ENCODE data around the gene FBXO28.

DNA sequence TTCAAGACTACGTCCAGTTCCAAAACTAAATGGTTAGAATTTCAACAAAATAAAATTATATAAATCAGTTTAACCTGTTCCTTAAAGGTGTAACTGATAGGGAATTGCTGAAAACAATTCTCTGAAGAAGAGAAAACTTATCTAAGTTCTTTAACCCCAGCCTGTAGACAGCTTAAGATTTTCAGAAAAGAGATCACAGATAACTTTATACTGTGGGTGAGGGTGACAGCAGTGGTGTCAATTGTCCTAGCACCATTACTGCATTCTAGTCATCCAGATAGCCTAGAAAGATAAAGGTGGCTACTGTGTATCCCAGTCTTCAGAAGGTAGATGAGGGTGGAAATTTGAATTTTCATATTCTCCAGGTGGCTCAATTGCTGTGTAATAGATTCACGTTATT is 49.4 kb downstream of the FBXO28 start:
- TF ChIP-seq POLR2AphosphoS5 (IDR thresholded peaks at IDR 0.05) (no peak), POLR2A (IDR thresholded peaks at IDR 0.05) (no peak), EP300 (IDR thresholded peaks at IDR 0.05) (no peak)
- TF ChIP-seq, protein P1, sequence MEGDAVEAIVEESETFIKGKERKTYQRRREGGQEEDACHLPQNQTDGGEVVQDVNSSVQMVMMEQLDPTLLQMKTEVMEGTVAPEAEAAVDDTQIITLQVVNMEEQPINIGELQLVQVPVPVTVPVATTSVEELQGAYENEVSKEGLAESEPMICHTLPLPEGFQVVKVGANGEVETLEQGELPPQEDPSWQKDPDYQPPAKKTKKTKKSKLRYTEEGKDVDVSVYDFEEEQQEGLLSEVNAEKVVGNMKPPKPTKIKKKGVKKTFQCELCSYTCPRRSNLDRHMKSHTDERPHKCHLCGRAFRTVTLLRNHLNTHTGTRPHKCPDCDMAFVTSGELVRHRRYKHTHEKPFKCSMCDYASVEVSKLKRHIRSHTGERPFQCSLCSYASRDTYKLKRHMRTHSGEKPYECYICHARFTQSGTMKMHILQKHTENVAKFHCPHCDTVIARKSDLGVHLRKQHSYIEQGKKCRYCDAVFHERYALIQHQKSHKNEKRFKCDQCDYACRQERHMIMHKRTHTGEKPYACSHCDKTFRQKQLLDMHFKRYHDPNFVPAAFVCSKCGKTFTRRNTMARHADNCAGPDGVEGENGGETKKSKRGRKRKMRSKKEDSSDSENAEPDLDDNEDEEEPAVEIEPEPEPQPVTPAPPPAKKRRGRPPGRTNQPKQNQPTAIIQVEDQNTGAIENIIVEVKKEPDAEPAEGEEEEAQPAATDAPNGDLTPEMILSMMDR (IDR thresholded peaks at IDR 0.05), result no peak
